MM.1S (cell line): ENCODE results near the gene TFDP2.

ENCODE experiments used
- DNase-seq: peaks from one replicate; pipeline ENCODE4 v3.0.0-alpha.2; 2015
- H2AFZ ChIP-seq: fragments of 300-600 bp; sonication (generic); 2 replicates; pipeline ENCODE4 v1.6.0; 2016; ENCODE audit warnings: antibody characterized with exemption, low read length
- H3F3A ChIP-seq: fragments of 300-600 bp; sonication (generic); 2 replicates; pipeline ENCODE4 v1.6.1; 2016; ENCODE audit warnings: mild to moderate bottlenecking, antibody characterized with exemption, low read length, moderate library complexity, mixed read lengths; ENCODE audit not compliant: insufficient read depth
- H3K27ac ChIP-seq: fragments of 300-600 bp; sonication (generic); 2 replicates; pipeline ENCODE4 v1.5.1; 2016; ENCODE audit warnings: mild to moderate bottlenecking, low read length
- H3K27me3 ChIP-seq: fragments of 300-600 bp; sonication (generic); replicated peaks from 2 replicates; pipeline ENCODE4 v1.6.0; 2016; ENCODE audit warnings: low read length; ENCODE audit not compliant: insufficient read depth
- H3K36me3 ChIP-seq: fragments of 300-600 bp; sonication (generic); replicated peaks from 2 replicates; pipeline ENCODE4 v1.6.1; 2016; ENCODE audit warnings: mild to moderate bottlenecking, low read length, mixed read lengths; ENCODE audit not compliant: insufficient read depth
- H3K4me1 ChIP-seq: fragments of 300-600 bp; sonication (generic); 2 replicates; pipeline ENCODE4 v1.6.1; 2016; ENCODE audit warnings: low read length, mixed read lengths
- H3K4me2 ChIP-seq: fragments of 300-600 bp; sonication (generic); 2 replicates; pipeline ENCODE4 v1.6.0; 2016; ENCODE audit warnings: low read depth, low read length
- H3K4me3 ChIP-seq: fragments of 300-600 bp; sonication (generic); 2 replicates; pipeline ENCODE4 v1.5.1; 2016; ENCODE audit warnings: low read length, mixed read lengths
- H3K79me2 ChIP-seq: fragments of 300-600 bp; sonication (generic); 2 replicates; pipeline ENCODE4 v1.6.1; 2016; ENCODE audit warnings: mixed run types, low read length, mixed read lengths
- H3K9ac ChIP-seq: fragments of 300-600 bp; sonication (generic); 2 replicates; pipeline ENCODE4 v1.6.1; 2016; ENCODE audit warnings: low read length, mixed read lengths
- H3K9me2 ChIP-seq: fragments of 300-600 bp; sonication (generic); replicated peaks from 2 replicates; pipeline ENCODE4 v1.6.1; 2016; ENCODE audit warnings: mild to moderate bottlenecking, low read length, mixed read lengths; ENCODE audit not compliant: insufficient read depth
- H3K9me3 ChIP-seq: fragments of 300-600 bp; sonication (generic); replicated peaks from 2 replicates; pipeline ENCODE4 v1.6.1; 2016; ENCODE audit warnings: mild to moderate bottlenecking, low read length, mixed read lengths; ENCODE audit not compliant: insufficient read depth
- H4K20me1 ChIP-seq: fragments of 300-600 bp; sonication (generic); 2 replicates; pipeline ENCODE4 v1.6.1; 2016; ENCODE audit warnings: mild to moderate bottlenecking, low read length, moderate library complexity, mixed read lengths; ENCODE audit not compliant: insufficient read depth
- CTCF ChIP-seq: fragments of 300-600 bp; sonication (generic); IDR thresholded peaks from 2 replicates; pipeline ENCODE4 v1.5.1; 2016; ENCODE audit warnings: antibody characterized with exemption, low read length, mixed read lengths
- EZH2 ChIP-seq: fragments of 300-600 bp; sonication (generic); optimal IDR thresholded peaks from 2 replicates; pipeline ENCODE3; 2017; ENCODE audit warnings: low read depth, mild to moderate bottlenecking, antibody characterized with exemption, low read length, mixed read lengths
- EZH2phosphoT487 ChIP-seq: fragments of 300-600 bp; sonication (generic); IDR thresholded peaks from 2 replicates; pipeline ENCODE4 v1.6.1; 2018; ENCODE audit warnings: antibody characterized with exemption, low read length

The TFDP2 gene

GRCh38 chr3:141960731-141961130, 188.6 kb downstream of the TFDP2 start:
- Histone ChIP-seq H3K9me3 (no peaks in the 10 kb centered on the region), H3K79me2 (no peaks in the 10 kb centered on the region), H4K20me1 (no peaks in the 10 kb centered on the region), H3K4me3 (no peak overlapping the region), H3K4me2 (no peak overlapping the region), H3K9ac (no peak overlapping the region), H3K9me2 (no peaks in the 10 kb centered on the region), H3K27me3 (no peaks in the 10 kb centered on the region), H3F3A (no peaks in the 10 kb centered on the region), H2AFZ (no peak overlapping the region), H3K36me3 (no peaks in the 10 kb centered on the region), H3K27ac (no peak overlapping the region), H3K4me1 (no peaks in the 10 kb centered on the region)
- no peak for DNase-seq
- TF ChIP-seq CTCF (no peak), EZH2 (no peak), EZH2phosphoT487 (no peak)

GRCh38 chr3:141959589-141960554, 189.5 kb downstream of the TFDP2 start:
- no peak overlapping the region for H3K27ac ChIP-seq
- no peak for DNase-seq
- no peaks in the 10 kb centered on the region for H3K36me3 ChIP-seq

GRCh38 chr3:141955175-141955574, 194.2 kb downstream of the TFDP2 start:
- Histone ChIP-seq H3F3A (no peaks in the 10 kb centered on the region), H4K20me1 (no peaks in the 10 kb centered on the region), H3K4me1 (no peaks in the 10 kb centered on the region), H3K9me3 (no peaks in the 10 kb centered on the region), H3K27ac (no peak overlapping the region), H2AFZ (no peak overlapping the region), H3K27me3 (no peaks in the 10 kb centered on the region), H3K36me3 (no peaks in the 10 kb centered on the region), H3K9ac (no peak overlapping the region), H3K79me2 (no peaks in the 10 kb centered on the region), H3K9me2 (no peaks in the 10 kb centered on the region), H3K4me2 (no peak overlapping the region), H3K4me3 (no peak overlapping the region)
- DNase-seq: no peak
- TF ChIP-seq EZH2phosphoT487 (no peak), CTCF (no peak), EZH2 (no peak)

More at GRCh38 chr3:141959589-141960554, 189.5 kb downstream of the TFDP2 start:
- Histone ChIP-seq H3K27me3 (no peaks in the 10 kb centered on the region), H3F3A (no peaks in the 10 kb centered on the region), H3K4me3 (no peak overlapping the region), H3K9me3 (no peaks in the 10 kb centered on the region), H3K9ac (no peak overlapping the region), H3K9me2 (no peaks in the 10 kb centered on the region), H3K4me2 (no peak overlapping the region), H3K4me1 (no peaks in the 10 kb centered on the region), H3K79me2 (no peaks in the 10 kb centered on the region), H2AFZ (no peak overlapping the region), H4K20me1 (no peaks in the 10 kb centered on the region)
- TF ChIP-seq CTCF (no peak), EZH2 (no peak), EZH2phosphoT487 (no peak)
